ENCODE results near the gene CKLF.
A peak's percentile ranks its signal among the peaks of the same experiment; 100 is the strongest.
"Not testable (repeated sequence)": the region's sequence is repeated elsewhere in the genome, so short reads cannot be mapped to it uniquely, and the experiment has no call there.

The CKLF gene

GRCh38 chr16:66544016-66544757 is 8.2 kb upstream of the CKLF start:
- DNase-seq: no peak

GRCh38 chr16:66547101-66547989 is 5.0 kb upstream of the CKLF start:
- no peak for DNase-seq

GRCh38 chr16:66548068-66548467 is 4.3 kb upstream of the CKLF start:
- no peak for DNase-seq

GRCh38 chr16:66548868-66549267 is 3.5 kb upstream of the CKLF start:
- DNase-seq: no peak

- DNase-seq: peak; percentile 80
Observed at GRCh38 chr16:66549284-66550131, 2.9 kb upstream of the CKLF start, which contains the start of gene TK2. Gene TK2, minus strand, starts transcription at chr16:66550122. Its CDS starts 61 bp downstream, at chr16:66550061.

- DNase-seq: no peak
Observed at GRCh38 chr16:66551348-66551759, 1.0 kb upstream of the CKLF start.

GRCh38 chr16:66551788-66552285 is 539 bp upstream of the CKLF start:
- DNase-seq: no peak

GRCh38 chr16:66553223-66553622 is 847 bp downstream of the CKLF start:
- no peak for DNase-seq

GRCh38 chr16:66554021-66554420 is 1.6 kb downstream of the CKLF start:
- DNase-seq: no peak

- no peak for DNase-seq
Observed at GRCh38 chr16:66554495-66554894, 2.1 kb downstream of the CKLF start.

GRCh38 chr16:66560107-66560506 is 7.7 kb downstream of the CKLF start:
- DNase-seq: no peak

GRCh38 chr16:66561381-66562080 is 9.2 kb downstream of the CKLF start:
- DNase-seq: no peak

GRCh38 chr16:66562409-66562808 is 10.0 kb downstream of the CKLF start:
- DNase-seq: no peak

- no peak for DNase-seq
Observed at GRCh38 chr16:66562986-66563385, 10.6 kb downstream of the CKLF start.

GRCh38 chr16:66563574-66564334 is 11.4 kb downstream of the CKLF start:
- DNase-seq: no peak

- DNase-seq: no peak
Observed at GRCh38 chr16:66566051-66566901, 13.9 kb downstream of the CKLF start, which contains the start of gene CMTM1. Gene CMTM1, plus strand, starts transcription at chr16:66566439. Its CDS starts 75 bp downstream, at chr16:66566514.

- not testable (repeated sequence) for DNase-seq
Observed at GRCh38 chr16:66567270-66567669, 14.9 kb downstream of the CKLF start.

- DNase-seq: no peak
Observed at GRCh38 chr16:66568355-66568754, 16.0 kb downstream of the CKLF start.

- no peak for DNase-seq
Observed at GRCh38 chr16:66569131-66569530, 16.8 kb downstream of the CKLF start.

GRCh38 chr16:66569827-66570405 is 17.5 kb downstream of the CKLF start:
- no peak for DNase-seq

All from islet precursor cell (in vitro differentiated cells).